Gastrocnemius medialis (tissue), 4 donors: ENCODE measurements around the gene ALPI. TPM values are rescaled to one million over a fixed set of nuclear protein-coding genes. Genes with fewer than 3 reads are reported as not detected.

Experiments used
- ATAC-seq, 2 donors: fragments of 150-250 bp; one replicate each; pipeline ENCODE4 v1.9.1; 2016
- DNase-seq, 2 donors: peaks; one replicate each; pipeline ENCODE4 v3.0.0-alpha.2; 2019
- H3K27ac ChIP-seq, 4 donors: fragments of 200-600 bp; sonication (generic); 1 replicate in 1 of 4; 2 replicates in 3 of 4; pipeline ENCODE4 v1.5.1; 2016 to 2018; ENCODE audit warnings: mild to moderate bottlenecking in 2 of 4, moderate library complexity in 1 of 4
- H3K27me3 ChIP-seq, 3 donors: fragments of 200-600 bp; sonication (generic) in 2 of 3; 1 replicate in 1 of 3; 2 replicates in 2 of 3; pipeline versions ENCODE4 v1.5.1 to v1.6.0; 2016 to 2019; ENCODE audit warnings: mild to moderate bottlenecking in 1 of 3, moderate library complexity in 1 of 3
- H3K36me3 ChIP-seq, 2 donors: fragments of 200-600 bp; sonication (generic) in 1 of 2; one replicate each; pipeline ENCODE4 v1.5.1; 2017 to 2018
- H3K4me1 ChIP-seq, 2 donors: fragments of 200-600 bp; sonication (generic) in 1 of 2; one replicate each; pipeline ENCODE4 v1.5.1; 2016 to 2017; ENCODE audit warnings: mild to moderate bottlenecking in 2 of 2
- H3K4me3 ChIP-seq, 4 donors: fragments of 200-600 bp; sonication (generic) in 3 of 4; 1 replicate in 1 of 4; 2 replicates in 3 of 4; pipeline ENCODE4 v1.5.1; 2016 to 2019; ENCODE audit warnings: mild to moderate bottlenecking in 2 of 4
- H3K9me3 ChIP-seq, 3 donors: fragments of 200-600 bp; sonication (generic) in 2 of 3; 1 replicate in 1 of 3; 2 replicates in 2 of 3; pipeline ENCODE4 v1.5.1; 2016 to 2019
- POLR2A ChIP-seq, 2 donors: fragments of 450-650 bp; IDR thresholded peaks; one replicate each; pipeline ENCODE4 v1.6.1; 2017; ENCODE audit warnings: antibody characterized with exemption in 2 of 2, mild to moderate bottlenecking in 2 of 2, moderate library complexity in 2 of 2
- in situ Hi-C, 4 donors: fragments of 200-750 bp; cut with MboI; loops; one replicate each; pipeline versions ENCODE4 v1.15.0 to v1.8.0; 2017; ENCODE audit warnings: low sequenced_read_pairs in 4 of 4
- intact Hi-C: fragments of 100-400 bp; cut with DNase I; formaldehyde crosslinking; loops from one replicate; pipeline ENCODE4 v1.15.1; 2023; ENCODE audit warnings: low total_unique reads
- total RNA-seq, 4 donors: library from RNA; depleted of rRNA; stranded (reverse); fragments of >200 nt; gene quantifications; one replicate each; pipeline versions ENCODE4 v1.1.0 to v1.2.3, GENCODE V29; 2016
- TF ChIP-seq, protein P1 (sequence below), 5 experiments: fragments of 450-650 bp in 3 of 5; fragments of 200-600 bp in 2 of 5; sonication (generic) in 2 of 5; IDR thresholded peaks in 4 of 5; conservative IDR thresholded peaks in 1 of 5; 1 replicate in 4 of 5; 2 replicates in 1 of 5; pipeline ENCODE4 v1.5.1; 2016 to 2019; ENCODE audit warnings: antibody characterized with exemption in 5 of 5, mild to moderate bottlenecking in 3 of 5, moderate library complexity in 3 of 5

Gene ALPI
- total RNA-seq, 4 donors from 2014 or later: not detected

DNA sequence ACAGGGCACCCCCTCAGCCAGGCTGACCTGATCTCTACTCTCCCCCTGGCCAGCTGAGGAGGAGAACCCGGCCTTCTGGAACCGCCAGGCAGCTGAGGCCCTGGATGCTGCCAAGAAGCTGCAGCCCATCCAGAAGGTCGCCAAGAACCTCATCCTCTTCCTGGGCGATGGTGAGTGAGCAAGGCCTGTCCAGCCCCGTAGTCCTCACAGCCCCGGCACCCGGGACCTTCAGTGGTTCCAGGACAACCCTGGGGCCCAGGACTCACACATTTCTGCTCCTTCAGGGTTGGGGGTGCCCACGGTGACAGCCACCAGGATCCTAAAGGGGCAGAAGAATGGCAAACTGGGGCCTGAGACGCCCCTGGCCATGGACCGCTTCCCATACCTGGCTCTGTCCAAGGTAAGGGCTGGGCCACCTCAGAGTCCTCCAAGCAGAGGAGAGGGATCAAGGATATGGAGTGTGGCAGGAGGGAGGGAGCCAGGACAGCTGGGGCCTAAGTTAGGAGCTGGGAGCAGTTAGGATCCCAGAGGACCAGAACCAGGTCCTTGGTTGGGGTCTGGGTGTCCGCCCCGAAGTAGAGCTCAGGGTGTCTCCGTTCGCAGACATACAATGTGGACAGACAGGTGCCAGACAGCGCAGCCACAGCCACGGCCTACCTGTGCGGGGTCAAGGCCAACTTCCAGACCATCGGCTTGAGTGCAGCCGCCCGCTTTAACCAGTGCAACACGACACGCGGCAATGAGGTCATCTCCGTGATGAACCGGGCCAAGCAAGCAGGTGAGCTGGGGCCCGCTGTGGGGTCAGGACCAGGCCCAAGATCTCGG lies 555 bp downstream of the ALPI start:
- Histone ChIP-seq H3K36me3 (no peaks in the 10 kb centered on the region), H3K4me1 (no peaks in the 10 kb centered on the region), H3K9me3 (no peaks in the 10 kb centered on the region), H3K27ac (no peak overlapping the region), H3K4me3 (no peak overlapping the region), H3K27me3 (peaks cover 0 to 13% (median 0%) of the 10 kb centered on the region in 3 donors)
- TF ChIP-seq, protein P1, sequence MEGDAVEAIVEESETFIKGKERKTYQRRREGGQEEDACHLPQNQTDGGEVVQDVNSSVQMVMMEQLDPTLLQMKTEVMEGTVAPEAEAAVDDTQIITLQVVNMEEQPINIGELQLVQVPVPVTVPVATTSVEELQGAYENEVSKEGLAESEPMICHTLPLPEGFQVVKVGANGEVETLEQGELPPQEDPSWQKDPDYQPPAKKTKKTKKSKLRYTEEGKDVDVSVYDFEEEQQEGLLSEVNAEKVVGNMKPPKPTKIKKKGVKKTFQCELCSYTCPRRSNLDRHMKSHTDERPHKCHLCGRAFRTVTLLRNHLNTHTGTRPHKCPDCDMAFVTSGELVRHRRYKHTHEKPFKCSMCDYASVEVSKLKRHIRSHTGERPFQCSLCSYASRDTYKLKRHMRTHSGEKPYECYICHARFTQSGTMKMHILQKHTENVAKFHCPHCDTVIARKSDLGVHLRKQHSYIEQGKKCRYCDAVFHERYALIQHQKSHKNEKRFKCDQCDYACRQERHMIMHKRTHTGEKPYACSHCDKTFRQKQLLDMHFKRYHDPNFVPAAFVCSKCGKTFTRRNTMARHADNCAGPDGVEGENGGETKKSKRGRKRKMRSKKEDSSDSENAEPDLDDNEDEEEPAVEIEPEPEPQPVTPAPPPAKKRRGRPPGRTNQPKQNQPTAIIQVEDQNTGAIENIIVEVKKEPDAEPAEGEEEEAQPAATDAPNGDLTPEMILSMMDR (IDR thresholded peaks at IDR 0.05 in 4 of 5, conservative IDR thresholded peaks at IDR 0.05 in 1 of 5): no peak
- TF ChIP-seq POLR2A (IDR thresholded peaks at IDR 0.05): no peak
- in situ Hi-C loops (loop anchor here in 1 of 4 donors (10.0 kb wide), 1 partner anchor 58 kb away; no protein-coding TSS in a partner anchor), intact Hi-C loops (no loop called here)
- no peak for ATAC-seq
- no peak for DNase-seq

DNA sequence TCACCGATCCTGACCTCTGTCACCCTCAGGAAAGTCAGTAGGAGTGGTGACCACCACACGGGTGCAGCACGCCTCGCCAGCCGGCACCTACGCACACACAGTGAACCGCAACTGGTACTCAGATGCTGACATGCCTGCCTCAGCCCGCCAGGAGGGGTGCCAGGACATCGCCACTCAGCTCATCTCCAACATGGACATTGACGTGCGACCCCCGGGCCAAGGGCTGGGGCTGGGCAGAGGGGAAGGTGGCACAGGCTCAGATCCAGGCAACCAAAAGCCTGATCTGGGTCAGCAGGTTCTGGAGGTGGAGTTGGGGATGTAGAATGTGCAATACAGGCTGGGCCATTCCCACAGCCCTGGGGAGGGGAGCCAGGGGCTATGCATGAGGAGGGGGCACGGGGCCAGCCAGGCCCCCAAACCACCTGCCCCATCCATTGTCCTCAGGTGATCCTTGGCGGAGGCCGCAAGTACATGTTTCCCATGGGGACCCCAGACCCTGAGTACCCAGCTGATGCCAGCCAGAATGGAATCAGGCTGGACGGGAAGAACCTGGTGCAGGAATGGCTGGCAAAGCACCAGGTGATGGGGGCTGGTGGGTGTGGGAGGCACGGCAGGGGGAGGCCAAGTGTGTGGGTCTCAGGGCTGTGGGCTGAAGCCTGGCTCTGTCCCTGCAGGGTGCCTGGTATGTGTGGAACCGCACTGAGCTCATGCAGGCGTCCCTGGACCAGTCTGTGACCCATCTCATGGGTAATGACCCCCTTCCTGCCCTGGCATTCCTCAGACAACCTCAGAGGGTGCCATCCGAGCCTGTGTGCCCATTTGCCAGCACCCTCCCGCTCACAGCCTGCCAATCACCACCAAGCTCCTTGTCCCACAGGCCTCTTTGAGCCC lies 1.4 kb downstream of the ALPI start:
- intact Hi-C loops (no loop called here), in situ Hi-C loops (loop anchor here in 1 of 4 donors (10.0 kb wide), 1 partner anchor 57 kb away; no protein-coding TSS in a partner anchor)
- no peak overlapping the region for H3K4me3 ChIP-seq
- H3K9me3 ChIP-seq: no peaks in the 10 kb centered on the region
- no peak for TF ChIP-seq POLR2A (IDR thresholded peaks at IDR 0.05)
- TF ChIP-seq, protein P1 (IDR thresholded peaks at IDR 0.05 in 4 of 5, conservative IDR thresholded peaks at IDR 0.05 in 1 of 5): no peak
- H3K27ac ChIP-seq: no peak overlapping the region
- ATAC-seq: no peak
- no peaks in the 10 kb centered on the region for H3K36me3 ChIP-seq
- no peaks in the 10 kb centered on the region for H3K4me1 ChIP-seq
- H3K27me3 ChIP-seq: peaks cover 0 to 13% (median 0%) of the 10 kb centered on the region in 3 donors
- no peak for DNase-seq

DNA sequence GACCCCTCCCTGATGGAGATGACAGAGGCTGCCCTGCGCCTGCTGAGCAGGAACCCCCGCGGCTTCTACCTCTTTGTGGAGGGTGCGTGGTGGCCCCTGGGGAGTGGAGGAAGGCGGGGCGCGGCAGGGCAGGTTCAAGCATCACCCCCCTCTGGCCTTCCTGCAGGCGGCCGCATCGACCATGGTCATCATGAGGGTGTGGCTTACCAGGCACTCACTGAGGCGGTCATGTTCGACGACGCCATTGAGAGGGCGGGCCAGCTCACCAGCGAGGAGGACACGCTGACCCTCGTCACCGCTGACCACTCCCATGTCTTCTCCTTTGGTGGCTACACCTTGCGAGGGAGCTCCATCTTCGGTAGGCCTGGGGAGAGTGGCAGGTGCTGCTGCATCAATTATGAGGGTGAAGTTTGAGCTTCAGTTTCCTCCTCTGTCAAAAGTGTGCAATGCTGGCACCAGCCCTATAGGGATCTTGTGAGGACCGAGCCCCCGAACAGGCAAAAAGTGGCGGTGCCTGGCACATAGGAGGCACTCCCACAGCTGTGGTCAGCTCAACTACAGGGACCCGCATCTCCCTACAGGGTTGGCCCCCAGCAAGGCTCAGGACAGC lies 2.2 kb downstream of the ALPI start:
- ATAC-seq (no peak), DNase-seq (no peak)
- H3K36me3 ChIP-seq: no peaks in the 10 kb centered on the region
- intact Hi-C loops (no loop called here), in situ Hi-C loops (loop anchor here in 1 of 4 donors (10.0 kb wide), 1 partner anchor 57 kb away; no protein-coding TSS in a partner anchor)
- TF ChIP-seq POLR2A (IDR thresholded peaks at IDR 0.05): no peak
- TF ChIP-seq, protein P1 (IDR thresholded peaks at IDR 0.05 in 4 of 5, conservative IDR thresholded peaks at IDR 0.05 in 1 of 5): no peak
- H3K27ac ChIP-seq: no peak overlapping the region
- H3K4me1 ChIP-seq: no peaks in the 10 kb centered on the region
- peaks cover 0 to 13% (median 0%) of the 10 kb centered on the region in 3 donors for H3K27me3 ChIP-seq
- H3K9me3 ChIP-seq: no peaks in the 10 kb centered on the region
- no peak overlapping the region for H3K4me3 ChIP-seq

DNA sequence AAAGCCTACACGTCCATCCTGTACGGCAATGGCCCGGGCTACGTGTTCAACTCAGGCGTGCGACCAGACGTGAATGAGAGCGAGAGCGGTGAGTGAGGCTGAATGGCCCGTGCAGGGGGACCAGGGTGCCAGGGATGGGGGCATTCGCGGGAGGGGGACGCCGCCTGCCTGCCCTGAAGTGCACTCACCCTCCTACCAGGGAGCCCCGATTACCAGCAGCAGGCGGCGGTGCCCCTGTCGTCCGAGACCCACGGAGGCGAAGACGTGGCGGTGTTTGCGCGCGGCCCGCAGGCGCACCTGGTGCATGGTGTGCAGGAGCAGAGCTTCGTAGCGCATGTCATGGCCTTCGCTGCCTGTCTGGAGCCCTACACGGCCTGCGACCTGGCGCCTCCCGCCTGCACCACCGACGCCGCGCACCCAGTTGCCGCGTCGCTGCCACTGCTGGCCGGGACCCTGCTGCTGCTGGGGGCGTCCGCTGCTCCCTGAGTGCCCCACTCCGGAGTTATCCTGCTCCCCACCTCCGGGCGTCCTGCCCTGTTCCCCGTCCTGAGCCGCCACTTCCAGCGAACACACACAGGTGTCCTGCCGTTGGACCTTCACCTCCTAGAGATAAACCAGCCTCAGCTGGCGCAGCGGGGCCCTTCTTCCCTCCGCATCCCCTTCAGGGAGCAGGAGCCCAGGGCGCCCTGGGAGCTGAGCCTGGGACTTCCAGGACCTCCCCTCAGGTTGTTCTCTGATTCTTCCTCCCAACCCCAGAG lies 2.9 kb downstream of the ALPI start:
- in situ Hi-C loops: loop anchor here in 1 of 4 donors (10.0 kb wide), 1 partner anchor 56 kb away; no protein-coding TSS in a partner anchor
- peaks cover 0 to 13% (median 0%) of the 10 kb centered on the region in 3 donors for H3K27me3 ChIP-seq
- no peaks in the 10 kb centered on the region for H3K4me1 ChIP-seq
- intact Hi-C loops: no loop called here
- ATAC-seq (no peak), DNase-seq (no peak)
- H3K36me3 ChIP-seq: no peaks in the 10 kb centered on the region
- no peak overlapping the region for H3K27ac ChIP-seq
- H3K9me3 ChIP-seq: no peaks in the 10 kb centered on the region
- H3K4me3 ChIP-seq: no peak overlapping the region
- no peak for TF ChIP-seq POLR2A (IDR thresholded peaks at IDR 0.05)
- TF ChIP-seq, protein P1 (IDR thresholded peaks at IDR 0.05 in 4 of 5, conservative IDR thresholded peaks at IDR 0.05 in 1 of 5): no peak
